Astrocyte of the hippocampus (primary cell): ENCODE data around the gene IVD.

Experiments
- DNase-seq: peaks from one replicate; pipeline ENCODE4 v3.0.0; 2011; ENCODE audit warnings: low read depth, low spot score

Gene IVD

GRCh38 chr15:40377606-40378005 is 28.0 kb upstream of the IVD start:
- DNase-seq = no peak

- DNase-seq = no peak
These were observed 26.2 kb upstream of the IVD start for GRCh38 chr15:40379374-40379773.

GRCh38 chr15:40379853-40380252 is 25.7 kb upstream of the IVD start:
- peak; percentile 95 for DNase-seq

GRCh38 chr15:40380636-40381035 is 25.0 kb upstream of the IVD start:
- no peak for DNase-seq

- DNase-seq = no peak
These were observed 23.6 kb upstream of the IVD start for GRCh38 chr15:40381818-40382529.

- peak; percentile 96 for DNase-seq
These were observed 22.8 kb upstream of the IVD start, which contains the start of gene KNSTRN for GRCh38 chr15:40382580-40383456. Gene KNSTRN (plus strand): TSS chr15:40382721. CDS start chr15:40382836, 115 bp downstream.

GRCh38 chr15:40386480-40386879 is 19.1 kb upstream of the IVD start:
- DNase-seq = no peak

- DNase-seq = no peak
These were observed 16.4 kb upstream of the IVD start for GRCh38 chr15:40388941-40389823.

- no peak for DNase-seq
These were observed 15.6 kb upstream of the IVD start for GRCh38 chr15:40389824-40390595.

- DNase-seq = no peak
These were observed 12.3 kb upstream of the IVD start for GRCh38 chr15:40392986-40393948.

- DNase-seq = no peak
These were observed 7.7 kb upstream of the IVD start for GRCh38 chr15:40397688-40398412.

GRCh38 chr15:40398413-40398873 is 7.2 kb upstream of the IVD start:
- no peak for DNase-seq

GRCh38 chr15:40399370-40399769 is 6.2 kb upstream of the IVD start:
- no peak for DNase-seq

GRCh38 chr15:40407330-40407990 is 1.9 kb downstream of the IVD start:
- DNase-seq = no peak

GRCh38 chr15:40409366-40409765 is 3.8 kb downstream of the IVD start:
- DNase-seq = no peak

- no peak for DNase-seq
These were observed 4.9 kb downstream of the IVD start for GRCh38 chr15:40410476-40410875.

- DNase-seq = no peak
These were observed 6.6 kb downstream of the IVD start for GRCh38 chr15:40412095-40412759.

- no peak for DNase-seq
These were observed 7.4 kb downstream of the IVD start for GRCh38 chr15:40413036-40413435.
